CD4-positive, CD25-positive, alpha-beta regulatory T cell (primary cell): Measurements from ENCODE around the gene COL5A2. TPM values are rescaled to one million over a fixed set of nuclear protein-coding genes. Genes with fewer than 3 reads are reported as not detected.

Experiments used
- ATAC-seq, 2 donors: fragments of 150-1000 bp; cut with Tn5 transposase; one replicate each; pipeline ENCODE4 v1.10.0; 2021; ENCODE audit warnings: low read depth in 2 of 2, moderate number of reproducible peaks in 2 of 2, moderate library complexity in 1 of 2
- DNase-seq, 3 donors: peaks; one replicate each; pipeline versions ENCODE4 v3.0.0 to v3.0.0-alpha.2; 2012 to 2022; ENCODE audit warnings: mixed read lengths in 1 of 3
- H3K27ac ChIP-seq: one replicate; pipeline ENCODE4 v1.7.0; 2013; ENCODE audit warnings: mild to moderate bottlenecking, low read length; ENCODE audit not compliant: insufficient read depth, poor library complexity, severe bottlenecking
- H3K27me3 ChIP-seq: one replicate; pipeline ENCODE4 v1.7.0; 2013; ENCODE audit warnings: low read length; ENCODE audit not compliant: control insufficient read depth, insufficient read depth
- H3K36me3 ChIP-seq: one replicate; pipeline ENCODE4 v1.7.0; 2013; ENCODE audit warnings: mild to moderate bottlenecking, low read length, moderate library complexity; ENCODE audit not compliant: control insufficient read depth, insufficient read depth
- H3K4me1 ChIP-seq: 2 replicates; pipeline ENCODE4 v1.7.0; 2013; ENCODE audit warnings: mild to moderate bottlenecking, low read length; ENCODE audit not compliant: insufficient read depth, control insufficient read depth, poor library complexity, severe bottlenecking
- H3K4me3 ChIP-seq: one replicate; pipeline ENCODE4 v1.7.0; 2013; ENCODE audit warnings: low read depth, mild to moderate bottlenecking, low read length, moderate library complexity
- H3K9me3 ChIP-seq, 2 experiments: 1 replicate in 1 of 2; 2 replicates in 1 of 2; pipeline ENCODE4 v1.7.0; 2013; ENCODE audit warnings: low read length in 2 of 2, mild to moderate bottlenecking in 1 of 2, moderate library complexity in 1 of 2; ENCODE audit not compliant: control insufficient read depth in 2 of 2
- H3K27ac Mint-ChIP-seq, 3 donors: one replicate each; pipeline ENCODE4 v1.8.0; 2020 to 2022; ENCODE audit warnings: mild to moderate bottlenecking in 3 of 3, mixed read lengths in 3 of 3, moderate library complexity in 2 of 3
- H3K27me3 Mint-ChIP-seq: one replicate; pipeline ENCODE4 v1.8.0; 2022; ENCODE audit warnings: mild to moderate bottlenecking, mixed read lengths
- H3K36me3 Mint-ChIP-seq: one replicate; pipeline ENCODE4 v1.8.0; 2020; ENCODE audit warnings: mixed read lengths
- H3K4me1 Mint-ChIP-seq, 4 donors: one replicate each; pipeline ENCODE4 v1.8.0; 2020 to 2022; ENCODE audit warnings: mixed read lengths in 4 of 4, mild to moderate bottlenecking in 1 of 4
- H3K4me3 Mint-ChIP-seq, 4 donors: one replicate each; pipeline ENCODE4 v1.8.0; 2020 to 2022; ENCODE audit warnings: mild to moderate bottlenecking in 4 of 4, mixed read lengths in 4 of 4, moderate library complexity in 3 of 4
- H3K9me3 Mint-ChIP-seq, 7 donors: one replicate each; pipeline ENCODE4 v1.8.0; 2020 to 2022; ENCODE audit warnings: mixed read lengths in 7 of 7, mild to moderate bottlenecking in 3 of 7, moderate library complexity in 2 of 7
- polyA plus RNA-seq, 4 donors: library from polyadenylated mRNA; unstranded; fragments of 300-500 nt; fragmentation: Illumina TruSeq; gene quantifications; one replicate each; pipeline ENCODE4 v1.2.3, GENCODE V29; 2021
- total RNA-seq: library from RNA; stranded (reverse); gene quantifications from one replicate; pipeline ENCODE4 v1.2.3, GENCODE V29; 2022

Gene COL5A2
- total and polyA plus RNA-seq, 5 donors from 2014 or later, result 0.15 to 0.25 (median 0.22) TPM; not detected in 2

DNA sequence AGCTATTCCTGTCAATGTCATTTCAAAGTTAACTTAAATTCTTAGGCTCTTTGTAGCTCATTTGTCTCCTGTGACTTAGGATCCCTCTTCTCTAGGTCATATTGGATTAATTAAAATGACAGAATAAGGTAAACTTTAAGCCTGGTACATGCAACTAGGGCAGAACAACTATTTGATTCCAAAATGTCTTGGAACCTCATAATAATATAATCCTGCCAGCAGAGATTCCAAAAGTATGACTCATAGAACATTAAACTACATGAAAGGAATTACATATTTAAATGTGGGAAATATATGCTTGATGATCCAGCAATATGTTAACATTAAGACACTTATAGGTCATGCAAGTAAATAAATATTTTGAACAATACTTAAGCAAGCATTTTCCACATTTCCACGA is 142.0 kb downstream of the COL5A2 start:
- DNase-seq, result no peak
- Histone ChIP-seq H3K27me3 (no peaks in the 10 kb centered on the region), H3K4me3 (no peak overlapping the region), H3K9me3 (no peaks in the 10 kb centered on the region), H3K27ac (no peak overlapping the region), H3K4me1 (no peaks in the 10 kb centered on the region), H3K36me3 (no peaks in the 10 kb centered on the region)
- Mint-ChIP-seq H3K4me1 (peaks cover 0 to 6% (median 2%) of the 10 kb centered on the region in 4 donors), H3K36me3 (no peaks in the 10 kb centered on the region), H3K9me3 (no peaks in the 10 kb centered on the region), H3K27me3 (no peaks in the 10 kb centered on the region), H3K4me3 (no peak overlapping the region), H3K27ac (no peak overlapping the region)
- no peak for ATAC-seq

DNA sequence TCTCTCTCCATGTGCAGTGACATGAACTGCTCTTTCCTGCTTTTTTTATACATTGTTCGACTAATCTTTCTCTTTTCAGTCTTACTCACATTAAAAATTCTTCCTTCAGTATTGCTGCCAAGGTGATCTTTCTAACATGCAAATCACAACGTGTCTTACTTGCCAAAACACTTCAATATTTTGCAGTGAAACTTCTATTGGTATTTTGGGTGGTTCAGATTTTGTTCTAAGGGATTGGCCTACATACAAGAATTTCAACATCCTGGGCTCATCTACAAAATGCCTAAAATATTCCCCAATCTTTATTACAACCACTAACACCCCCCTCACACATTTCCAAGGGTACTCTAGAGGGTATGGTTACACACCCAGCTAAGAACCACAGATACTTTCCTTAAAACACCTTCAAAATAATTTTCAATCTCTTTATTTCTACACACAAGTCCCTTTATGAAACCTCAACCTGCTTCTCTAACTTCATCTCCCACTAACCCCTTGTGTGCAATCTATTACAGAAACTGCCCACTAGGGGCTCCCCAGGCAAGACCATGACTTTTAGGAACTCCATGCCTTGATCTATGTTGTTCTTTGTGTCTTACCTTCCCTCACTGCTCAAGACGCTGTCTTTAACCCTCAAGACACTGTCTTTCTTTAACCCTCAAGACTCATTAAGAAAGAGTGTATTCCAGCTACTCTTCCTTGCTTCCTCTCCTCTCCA is 154.5 kb downstream of the COL5A2 start:
- H3K27me3 Mint-ChIP-seq, result no peaks in the 10 kb centered on the region
- H3K27ac ChIP-seq, result no peak overlapping the region
- H3K27me3 ChIP-seq, result no peaks in the 10 kb centered on the region
- H3K4me1 Mint-ChIP-seq, result no peaks in the 10 kb centered on the region
- H3K4me3 ChIP-seq, result no peak overlapping the region
- H3K9me3 Mint-ChIP-seq, result peaks cover 0 to 5% (median 1%) of the 10 kb centered on the region in 7 donors
- DNase-seq (peak in 1 of 3 donors; percentile 6), ATAC-seq (no peak)
- H3K36me3 Mint-ChIP-seq, result no peaks in the 10 kb centered on the region
- no peak overlapping the region for H3K27ac Mint-ChIP-seq
- no peaks in the 10 kb centered on the region for H3K9me3 ChIP-seq
- no peaks in the 10 kb centered on the region for H3K4me1 ChIP-seq
- no peak overlapping the region for H3K4me3 Mint-ChIP-seq
- H3K36me3 ChIP-seq, result no peaks in the 10 kb centered on the region

DNA sequence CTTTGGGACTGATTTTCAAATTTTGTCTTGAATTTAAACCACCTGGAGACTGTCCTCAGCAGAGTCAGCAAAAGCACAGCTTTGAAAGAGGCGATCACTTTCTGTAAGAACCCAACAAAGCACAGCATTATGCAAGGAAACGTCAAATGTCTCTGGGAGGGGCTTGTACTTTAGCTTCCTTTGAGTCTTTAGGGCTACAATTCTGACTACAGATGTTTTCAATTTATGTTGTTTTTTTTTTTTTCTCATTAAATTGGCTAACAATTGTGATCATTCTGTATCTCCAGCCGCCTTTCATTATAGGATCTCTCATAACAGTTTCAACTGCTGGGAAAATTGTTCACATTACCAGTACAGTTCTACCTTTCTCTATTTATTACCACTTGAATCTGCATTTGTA is 157.1 kb downstream of the COL5A2 start:
- Mint-ChIP-seq H3K36me3 (no peaks in the 10 kb centered on the region), H3K9me3 (peaks cover 0 to 5% (median 1%) of the 10 kb centered on the region in 7 donors), H3K4me1 (no peaks in the 10 kb centered on the region), H3K4me3 (no peak overlapping the region), H3K27ac (no peak overlapping the region), H3K27me3 (no peaks in the 10 kb centered on the region)
- Histone ChIP-seq H3K27me3 (no peaks in the 10 kb centered on the region), H3K27ac (no peak overlapping the region), H3K4me3 (no peak overlapping the region), H3K36me3 (no peaks in the 10 kb centered on the region), H3K4me1 (no peaks in the 10 kb centered on the region), H3K9me3 (no peaks in the 10 kb centered on the region)
- DNase-seq, result no peak
- ATAC-seq, result no peak

DNA sequence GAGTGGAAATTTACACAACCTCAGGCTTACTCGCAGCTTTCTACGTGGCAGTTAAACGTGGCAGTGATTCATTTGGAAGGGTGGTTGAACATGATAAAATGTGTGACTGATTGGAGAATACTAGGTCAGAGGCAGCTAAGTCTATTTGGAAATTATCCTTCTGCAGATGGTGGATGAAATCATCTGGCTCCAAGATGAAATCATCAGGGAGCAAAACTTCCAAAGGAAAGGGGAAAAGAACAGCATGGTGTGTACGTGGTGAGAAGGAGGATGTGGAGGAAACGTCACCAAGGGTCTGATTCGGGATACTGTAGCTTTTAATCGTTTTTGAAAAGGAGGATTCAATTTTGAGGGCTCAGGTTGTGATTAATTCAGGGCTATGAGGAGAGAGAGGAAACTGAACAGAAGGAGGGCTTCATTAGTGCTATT is 157.5 kb downstream of the COL5A2 start:
- H3K9me3 Mint-ChIP-seq, result peaks cover 0 to 5% (median 1%) of the 10 kb centered on the region in 7 donors
- DNase-seq, result no peak
- no peak overlapping the region for H3K4me3 Mint-ChIP-seq
- Histone ChIP-seq H3K27me3 (no peaks in the 10 kb centered on the region), H3K4me1 (no peaks in the 10 kb centered on the region), H3K36me3 (no peaks in the 10 kb centered on the region), H3K9me3 (no peaks in the 10 kb centered on the region), H3K4me3 (no peak overlapping the region), H3K27ac (no peak overlapping the region)
- H3K27ac Mint-ChIP-seq, result no peak overlapping the region
- no peak for ATAC-seq
- H3K27me3 Mint-ChIP-seq, result no peaks in the 10 kb centered on the region
- no peaks in the 10 kb centered on the region for H3K36me3 Mint-ChIP-seq
- H3K4me1 Mint-ChIP-seq, result no peaks in the 10 kb centered on the region

DNA sequence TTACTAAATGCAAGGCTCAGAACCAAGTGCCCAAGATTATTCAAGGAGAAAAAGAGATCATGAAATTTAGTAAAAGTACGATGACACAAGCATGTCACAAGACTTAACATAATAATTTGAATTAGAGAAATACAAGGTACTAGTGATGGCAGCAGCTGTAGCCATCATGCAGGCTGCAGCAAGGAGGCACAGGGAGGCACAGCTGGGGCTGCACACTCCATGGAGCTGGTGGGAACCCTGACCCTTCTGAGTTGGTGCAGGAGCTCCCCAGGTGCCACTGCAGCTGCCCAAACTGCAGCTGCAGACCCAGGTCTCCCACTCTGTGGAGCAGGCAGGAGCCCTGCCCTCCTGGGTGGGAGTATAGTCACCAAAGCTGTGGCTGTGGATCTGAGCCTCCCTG is 159.4 kb downstream of the COL5A2 start:
- no peak for DNase-seq
- no peaks in the 10 kb centered on the region for H3K4me1 Mint-ChIP-seq
- no peak overlapping the region for H3K27ac Mint-ChIP-seq
- no peaks in the 10 kb centered on the region for H3K36me3 Mint-ChIP-seq
- H3K27me3 ChIP-seq, result no peaks in the 10 kb centered on the region
- H3K4me1 ChIP-seq, result no peaks in the 10 kb centered on the region
- no peak for ATAC-seq
- H3K9me3 ChIP-seq, result no peaks in the 10 kb centered on the region
- no peaks in the 10 kb centered on the region for H3K36me3 ChIP-seq
- H3K4me3 ChIP-seq, result no peak overlapping the region
- peaks cover 0 to 5% (median 1%) of the 10 kb centered on the region in 7 donors for H3K9me3 Mint-ChIP-seq
- H3K27me3 Mint-ChIP-seq, result no peaks in the 10 kb centered on the region
- no peak overlapping the region for H3K4me3 Mint-ChIP-seq
- no peak overlapping the region for H3K27ac ChIP-seq

DNA sequence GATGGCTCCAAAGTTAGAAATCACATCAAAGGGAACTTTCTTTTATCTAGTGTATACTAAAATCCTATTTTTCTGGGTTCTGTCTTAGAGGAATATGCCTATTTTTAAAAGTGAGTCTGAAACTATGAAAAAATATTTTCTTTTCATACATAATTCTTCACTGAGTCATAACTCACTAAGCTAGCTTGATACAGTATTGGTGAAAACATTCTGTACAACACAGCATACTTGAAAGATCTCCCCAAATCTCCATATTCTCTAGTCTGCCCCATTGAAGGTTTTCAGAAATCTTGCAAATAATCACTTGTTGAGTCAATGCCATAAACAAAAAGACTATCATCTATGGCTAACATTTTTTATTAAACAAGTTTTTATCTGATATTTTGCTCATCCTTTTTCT is 160.9 kb downstream of the COL5A2 start:
- H3K27ac Mint-ChIP-seq, result no peak overlapping the region
- ATAC-seq (no peak), DNase-seq (no peak)
- Histone ChIP-seq H3K27me3 (no peaks in the 10 kb centered on the region), H3K4me3 (no peak overlapping the region), H3K9me3 (no peaks in the 10 kb centered on the region), H3K4me1 (no peaks in the 10 kb centered on the region), H3K27ac (no peak overlapping the region), H3K36me3 (no peaks in the 10 kb centered on the region)
- peaks cover 0 to 5% (median 0%) of the 10 kb centered on the region in 7 donors for H3K9me3 Mint-ChIP-seq
- H3K4me1 Mint-ChIP-seq, result no peaks in the 10 kb centered on the region
- no peaks in the 10 kb centered on the region for H3K36me3 Mint-ChIP-seq
- no peak overlapping the region for H3K4me3 Mint-ChIP-seq
- no peaks in the 10 kb centered on the region for H3K27me3 Mint-ChIP-seq

DNA sequence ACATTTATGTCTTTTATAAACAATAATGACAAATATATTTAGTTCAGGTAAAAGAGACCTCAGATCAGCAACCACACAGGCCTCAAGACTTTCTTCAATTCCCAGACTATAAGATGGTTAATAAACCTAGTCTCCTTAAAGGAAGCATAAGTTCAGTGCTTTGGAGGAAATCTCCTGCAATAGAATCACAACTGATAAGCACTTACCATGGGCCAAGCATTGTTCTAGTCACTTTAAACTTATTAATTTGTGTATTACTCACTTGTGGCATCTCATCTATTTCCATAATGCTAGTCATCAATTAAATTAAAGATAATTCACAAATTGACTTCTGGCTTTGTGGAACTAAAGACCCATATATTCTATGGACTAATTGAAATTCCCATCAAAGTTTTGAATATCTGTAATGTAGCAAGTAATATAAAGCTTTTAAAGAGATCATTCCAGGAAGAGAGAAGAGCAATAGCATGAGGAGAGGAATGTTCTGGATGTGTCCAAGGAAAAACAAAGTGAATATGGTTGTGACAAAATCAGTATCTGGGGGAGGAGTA is 163.2 kb downstream of the COL5A2 start:
- no peak for DNase-seq
- H3K9me3 Mint-ChIP-seq, result no peaks in the 10 kb centered on the region
- H3K27me3 Mint-ChIP-seq, result no peaks in the 10 kb centered on the region

DNA sequence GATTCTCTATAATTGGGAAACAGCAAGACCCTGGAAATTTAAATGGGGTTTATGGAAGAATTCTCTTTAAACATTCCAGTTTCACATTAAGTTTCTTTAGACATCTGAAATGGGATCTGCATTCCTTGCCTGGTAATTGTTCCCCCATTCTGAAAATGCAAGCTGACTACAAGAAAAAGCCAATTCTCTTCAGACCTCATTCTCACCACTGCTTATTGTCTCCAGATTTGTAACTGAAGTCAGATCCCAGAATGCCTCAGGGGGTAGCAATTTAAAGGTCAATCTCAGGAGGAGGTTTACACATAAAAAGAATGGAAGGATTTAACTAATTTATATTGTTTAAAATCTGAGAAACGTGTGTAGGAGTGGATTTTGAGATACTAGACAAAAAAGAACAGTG is 164.2 kb downstream of the COL5A2 start:
- H3K27me3 Mint-ChIP-seq, result no peaks in the 10 kb centered on the region
- no peak overlapping the region for H3K27ac Mint-ChIP-seq
- no peaks in the 10 kb centered on the region for H3K36me3 ChIP-seq
- H3K4me3 ChIP-seq, result no peak overlapping the region
- H3K36me3 Mint-ChIP-seq, result no peaks in the 10 kb centered on the region
- ATAC-seq, result no peak
- no peaks in the 10 kb centered on the region for H3K4me1 Mint-ChIP-seq
- H3K27me3 ChIP-seq, result no peaks in the 10 kb centered on the region
- H3K4me1 ChIP-seq, result no peaks in the 10 kb centered on the region
- no peak overlapping the region for H3K4me3 Mint-ChIP-seq
- no peak for DNase-seq
- no peaks in the 10 kb centered on the region for H3K9me3 ChIP-seq
- no peaks in the 10 kb centered on the region for H3K9me3 Mint-ChIP-seq
- H3K27ac ChIP-seq, result no peak overlapping the region

More for the DNA sequence above, 163.2 kb downstream of the COL5A2 start:
- H3K27ac Mint-ChIP-seq, result no peak overlapping the region
- no peaks in the 10 kb centered on the region for H3K36me3 ChIP-seq
- no peaks in the 10 kb centered on the region for H3K36me3 Mint-ChIP-seq
- no peak overlapping the region for H3K27ac ChIP-seq
- no peaks in the 10 kb centered on the region for H3K4me1 Mint-ChIP-seq
- no peaks in the 10 kb centered on the region for H3K27me3 ChIP-seq
- H3K4me3 ChIP-seq, result no peak overlapping the region
- no peaks in the 10 kb centered on the region for H3K9me3 ChIP-seq
- no peak overlapping the region for H3K4me3 Mint-ChIP-seq
- no peaks in the 10 kb centered on the region for H3K4me1 ChIP-seq
- ATAC-seq, result no peak
